ENCODE results near the gene MAP3K15. TPM values are rescaled to one million over a fixed set of nuclear protein-coding genes. Genes with fewer than 3 reads are reported as not detected.

MAP3K15 gene
- total RNA-seq, 1 donor from 2014 or later, result 1.7 TPM

- no peak overlapping the region for H3K27ac Mint-ChIP-seq (ENCODE audit: unreplicated experiment)
- TF ChIP-seq CTCF (IDR thresholded peaks at IDR 0.05; ENCODE audit: unreplicated experiment), result no peak
- DNase-seq (ENCODE audit: low spot score), result no peak
- peaks cover 2% of the 10 kb centered on the region for H3K27me3 Mint-ChIP-seq (ENCODE audit: unreplicated experiment)
- H3K36me3 Mint-ChIP-seq (ENCODE audit: low read depth, unreplicated experiment), result peaks cover 4% of the 10 kb centered on the region
- H3K4me1 Mint-ChIP-seq (ENCODE audit: unreplicated experiment), result no peaks in the 10 kb centered on the region
- no peak overlapping the region for H3K4me3 Mint-ChIP-seq (ENCODE audit: unreplicated experiment)
- no peaks in the 10 kb centered on the region for H3K9me3 Mint-ChIP-seq (ENCODE audit: unreplicated experiment)
Observed at GRCh38 chrX:19552793-19553192, 37.5 kb upstream of the MAP3K15 start.

GRCh38 chrX:19549838-19550237 lies 34.5 kb upstream of the MAP3K15 start:
- H3K27ac Mint-ChIP-seq (ENCODE audit: unreplicated experiment), result no peak overlapping the region
- peaks cover 8% of the 10 kb centered on the region for H3K36me3 Mint-ChIP-seq (ENCODE audit: low read depth, unreplicated experiment)
- H3K4me1 Mint-ChIP-seq (ENCODE audit: unreplicated experiment), result no peaks in the 10 kb centered on the region
- H3K9me3 Mint-ChIP-seq (ENCODE audit: unreplicated experiment), result no peaks in the 10 kb centered on the region
- H3K27me3 Mint-ChIP-seq (ENCODE audit: unreplicated experiment), result no peaks in the 10 kb centered on the region
- no peak for TF ChIP-seq CTCF (IDR thresholded peaks at IDR 0.05; ENCODE audit: unreplicated experiment)
- no peak for DNase-seq (ENCODE audit: low spot score)
- H3K4me3 Mint-ChIP-seq (ENCODE audit: unreplicated experiment), result no peak overlapping the region

GRCh38 chrX:19548934-19549333 lies 33.6 kb upstream of the MAP3K15 start:
- H3K27ac Mint-ChIP-seq (ENCODE audit: unreplicated experiment), result no peak overlapping the region
- no peak overlapping the region for H3K4me3 Mint-ChIP-seq (ENCODE audit: unreplicated experiment)
- no peaks in the 10 kb centered on the region for H3K27me3 Mint-ChIP-seq (ENCODE audit: unreplicated experiment)
- H3K9me3 Mint-ChIP-seq (ENCODE audit: unreplicated experiment), result no peaks in the 10 kb centered on the region
- peaks cover 11% of the 10 kb centered on the region for H3K36me3 Mint-ChIP-seq (ENCODE audit: low read depth, unreplicated experiment)
- no peaks in the 10 kb centered on the region for H3K4me1 Mint-ChIP-seq (ENCODE audit: unreplicated experiment)
- no peak for DNase-seq (ENCODE audit: low spot score)
- no peak for TF ChIP-seq CTCF (IDR thresholded peaks at IDR 0.05; ENCODE audit: unreplicated experiment)

GRCh38 chrX:19548279-19548678 lies 33.0 kb upstream of the MAP3K15 start:
- Mint-ChIP-seq H3K9me3 (ENCODE audit: unreplicated experiment) (no peaks in the 10 kb centered on the region), H3K27me3 (ENCODE audit: unreplicated experiment) (no peaks in the 10 kb centered on the region), H3K4me3 (ENCODE audit: unreplicated experiment) (no peak overlapping the region), H3K36me3 (ENCODE audit: low read depth, unreplicated experiment) (peaks cover 13% of the 10 kb centered on the region), H3K4me1 (ENCODE audit: unreplicated experiment) (no peaks in the 10 kb centered on the region), H3K27ac (ENCODE audit: unreplicated experiment) (no peak overlapping the region)
- DNase-seq (ENCODE audit: low spot score), result no peak
- TF ChIP-seq CTCF (IDR thresholded peaks at IDR 0.05; ENCODE audit: unreplicated experiment), result no peak

GRCh38 chrX:19545651-19546050 lies 30.3 kb upstream of the MAP3K15 start:
- DNase-seq (ENCODE audit: low spot score), result no peak
- no peaks in the 10 kb centered on the region for H3K9me3 Mint-ChIP-seq (ENCODE audit: unreplicated experiment)
- no peaks in the 10 kb centered on the region for H3K27me3 Mint-ChIP-seq (ENCODE audit: unreplicated experiment)

More at GRCh38 chrX:19545651-19546050, 30.3 kb upstream of the MAP3K15 start:
- no peak overlapping the region for H3K4me3 Mint-ChIP-seq (ENCODE audit: unreplicated experiment)
- no peak overlapping the region for H3K27ac Mint-ChIP-seq (ENCODE audit: unreplicated experiment)
- TF ChIP-seq CTCF (IDR thresholded peaks at IDR 0.05; ENCODE audit: unreplicated experiment), result no peak
- H3K36me3 Mint-ChIP-seq (ENCODE audit: low read depth, unreplicated experiment), result peaks cover 25% of the 10 kb centered on the region
- H3K4me1 Mint-ChIP-seq (ENCODE audit: unreplicated experiment), result no peaks in the 10 kb centered on the region

Measured in endothelial cell (in vitro differentiated cells).